Thyroid gland (tissue), 4 donors: Measurements from ENCODE around the gene FBXL22. TPM values are rescaled to one million over a fixed set of nuclear protein-coding genes. Genes with fewer than 3 reads are reported as not detected.

ENCODE experiments used
- DNase-seq, 2 donors: peaks; one replicate each; pipeline ENCODE4 v3.0.0-alpha.2; 2019
- H3K27ac ChIP-seq, 3 donors: fragments of 200-600 bp; sonication (generic); 1 replicate in 2 of 3; 2 replicates in 1 of 3; pipeline ENCODE4 v1.5.1; 2016 to 2019; ENCODE audit warnings: mild to moderate bottlenecking in 1 of 3, moderate library complexity in 1 of 3
- H3K27me3 ChIP-seq: fragments of 200-600 bp; sonication (generic); one replicate; pipeline ENCODE4 v1.5.1; 2019
- H3K36me3 ChIP-seq, 2 donors: fragments of 200-600 bp; sonication (generic); one replicate each; pipeline ENCODE4 v1.5.1; 2016 to 2019
- H3K4me1 ChIP-seq, 2 donors: fragments of 200-600 bp; sonication (generic); one replicate each; pipeline ENCODE4 v1.5.1; 2017 to 2019
- H3K4me3 ChIP-seq, 3 donors: fragments of 200-600 bp; sonication (generic); replicated peaks in 1 of 3; 1 replicate in 2 of 3; 2 replicates in 1 of 3; pipeline ENCODE4 v1.5.1; 2016; ENCODE audit warnings: mild to moderate bottlenecking in 1 of 3
- H3K9me3 ChIP-seq: fragments of 200-600 bp; sonication (generic); one replicate; pipeline ENCODE4 v1.5.1; 2017
- CTCF ChIP-seq, 6 experiments: fragments of 200-600 bp in 3 of 6; fragments of 450-650 bp in 3 of 6; sonication (generic) in 3 of 6; IDR thresholded peaks; one replicate each; pipeline ENCODE4 v1.5.1; 2016 to 2019; ENCODE audit warnings: antibody characterized with exemption in 6 of 6, mild to moderate bottlenecking in 2 of 6, inconsistent platforms in 1 of 6, moderate library complexity in 1 of 6
- POLR2A ChIP-seq, 2 donors: fragments of 450-650 bp; IDR thresholded peaks; one replicate each; pipeline ENCODE4 v1.6.1; 2017; ENCODE audit warnings: antibody characterized with exemption in 2 of 2, mild to moderate bottlenecking in 2 of 2, moderate library complexity in 1 of 2
- WGBS, 2 donors: methylation state at CpG; one replicate each; pipeline ENCODE4 v1.1.5; 2017; 5-methylcytosine and 5-hydroxymethylcytosine counted together
- intact Hi-C: fragments of 100-400 bp; cut with DNase I; formaldehyde crosslinking; loops from one replicate; pipeline ENCODE4 v1.15.1; 2023
- total RNA-seq, 4 donors: library from RNA; depleted of rRNA; stranded (reverse); fragments of >200 nt; gene quantifications; one replicate each; pipeline ENCODE4 v1.2.3, GENCODE V29; 2016

Gene FBXL22
- total RNA-seq, 4 donors from 2014 or later: 0.92 to 3.8 (median 2.3) TPM

GRCh38 chr15:63588826-63589225 is 8.4 kb upstream of the FBXL22 start:
- 93 to 100% methylated on average over 6 of the region's 6 CpGs for WGBS, 2 donors
- TF ChIP-seq POLR2A (IDR thresholded peaks at IDR 0.05): no peak
- TF ChIP-seq CTCF (IDR thresholded peaks at IDR 0.05): no peak
- intact Hi-C loops: no loop called here
- DNase-seq: no peak
- Histone ChIP-seq H3K4me1 (no peaks in the 10 kb centered on the region), H3K9me3 (no peaks in the 10 kb centered on the region), H3K27ac (no peak overlapping the region), H3K4me3 (no peak overlapping the region), H3K36me3 (peaks cover 17 to 22% of the 10 kb centered on the region in 2 donors), H3K27me3 (no peaks in the 10 kb centered on the region)

GRCh38 chr15:63593705-63594671 is 3.2 kb upstream of the FBXL22 start:
- Histone ChIP-seq H3K4me3 (no peak overlapping the region), H3K27me3 (no peaks in the 10 kb centered on the region), H3K9me3 (no peaks in the 10 kb centered on the region), H3K4me1 (peaks cover 19 to 43% of the 10 kb centered on the region in 2 donors), H3K36me3 (peaks cover 13 to 14% of the 10 kb centered on the region in 2 donors), H3K27ac (no peak overlapping the region)
- DNase-seq: no peak
- WGBS, 2 donors: 79 to 80% methylated on average over 9 of the region's 9 CpGs
- TF ChIP-seq CTCF (IDR thresholded peaks at IDR 0.05): no peak
- intact Hi-C loops: no loop called here

DNA sequence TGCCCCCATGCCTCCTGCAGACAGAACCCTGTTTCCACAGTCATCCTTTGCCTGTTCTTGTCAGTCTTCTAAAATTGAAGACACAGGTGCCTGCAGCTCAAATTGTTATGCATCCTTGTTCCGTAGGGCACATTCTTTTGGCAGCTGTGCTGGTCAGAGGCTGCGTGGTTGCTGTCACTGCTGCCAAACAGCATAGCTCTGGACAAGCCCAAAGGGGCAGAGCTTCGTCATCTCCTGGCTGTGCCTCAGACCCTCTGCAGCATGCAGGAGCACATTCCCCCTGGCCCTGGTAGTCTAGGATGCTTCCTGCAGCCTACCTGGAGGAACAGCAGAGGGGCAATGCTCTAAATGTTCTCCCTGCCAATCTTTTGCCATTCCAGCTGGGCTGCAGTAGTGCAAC is 2.1 kb upstream of the FBXL22 start:
- WGBS, 2 donors: 72 to 87% methylated on average over 3 of the region's 3 CpGs
- no peak for DNase-seq
- H3K36me3 ChIP-seq: peaks cover 6 to 14% of the 10 kb centered on the region in 2 donors
- H3K4me1 ChIP-seq: peaks cover 29 to 53% of the 10 kb centered on the region in 2 donors
- H3K27ac ChIP-seq: no peak overlapping the region
- TF ChIP-seq CTCF (IDR thresholded peaks at IDR 0.05) (no peak), POLR2A (IDR thresholded peaks at IDR 0.05) (no peak)
- no peaks in the 10 kb centered on the region for H3K27me3 ChIP-seq
- no peaks in the 10 kb centered on the region for H3K9me3 ChIP-seq
- no peak overlapping the region for H3K4me3 ChIP-seq
- intact Hi-C loops: loop anchor here (5.0 kb wide), 1 partner anchor 93 kb away; the partner anchor contains the start of gene USP3

- intact Hi-C loops: loop anchor here (5.0 kb wide), 1 partner anchor 93 kb away; the partner anchor contains the start of gene USP3
Measured at GRCh38 chr15:63595688-63596087, 1.5 kb upstream of the FBXL22 start.

More at GRCh38 chr15:63595688-63596087, 1.5 kb upstream of the FBXL22 start:
- H3K4me3 ChIP-seq: no peak overlapping the region
- H3K27me3 ChIP-seq: no peaks in the 10 kb centered on the region
- H3K36me3 ChIP-seq: peaks cover 6 to 13% of the 10 kb centered on the region in 2 donors
- WGBS, 2 donors: 67% methylated on average over 1 of the region's 1 CpG
- TF ChIP-seq CTCF (IDR thresholded peaks at IDR 0.05) (no peak), POLR2A (IDR thresholded peaks at IDR 0.05) (no peak)
- no peaks in the 10 kb centered on the region for H3K9me3 ChIP-seq
- no peak for DNase-seq
- no peak overlapping the region for H3K27ac ChIP-seq
- peaks cover 32 to 55% of the 10 kb centered on the region in 2 donors for H3K4me1 ChIP-seq
